ENCODE data around the gene ARL14EPL.

Gene ARL14EPL

GRCh38 chr5:116013936-116014335 is 18.3 kb upstream of the ARL14EPL start:
- Histone ChIP-seq H3K9ac (ENCODE audit: low read length) (no peak overlapping the region), H3K36me3 (ENCODE audit: insufficient read depth, low read length) (no peaks in the 10 kb centered on the region), H3K4me1 (ENCODE audit: insufficient read depth, low read length) (no peaks in the 10 kb centered on the region), H3K27me3 (ENCODE audit: control insufficient read depth in 1 of 2, insufficient read depth in 2 of 2, low read length in 2 of 2) (no peaks in the 10 kb centered on the region), H3K27ac (ENCODE audit: low read depth, low read length) (peak overlapping the region; percentile 25), H3K4me3 (ENCODE audit: low read depth in 1 of 2, low read length in 2 of 2) (no peak overlapping the region), H3K9me3 (ENCODE audit: low read length) (no peaks in the 10 kb centered on the region)

- no peaks in the 10 kb centered on the region for H3K36me3 ChIP-seq (ENCODE audit: insufficient read depth, low read length)
- no peak overlapping the region for H3K27ac ChIP-seq (ENCODE audit: low read depth, low read length)
- no peak overlapping the region for H3K4me3 ChIP-seq (ENCODE audit: low read depth in 1 of 2, low read length in 2 of 2)
- H3K9ac ChIP-seq (ENCODE audit: low read length), result no peak overlapping the region
- no peaks in the 10 kb centered on the region for H3K27me3 ChIP-seq (ENCODE audit: control insufficient read depth in 1 of 2, insufficient read depth in 2 of 2, low read length in 2 of 2)
- no peaks in the 10 kb centered on the region for H3K9me3 ChIP-seq (ENCODE audit: low read length)
- no peaks in the 10 kb centered on the region for H3K4me1 ChIP-seq (ENCODE audit: insufficient read depth, low read length)
Measured at GRCh38 chr5:116023619-116024018, 8.7 kb upstream of the ARL14EPL start.

- H3K27me3 ChIP-seq (ENCODE audit: control insufficient read depth in 1 of 2, insufficient read depth in 2 of 2, low read length in 2 of 2), result no peaks in the 10 kb centered on the region
- no peaks in the 10 kb centered on the region for H3K36me3 ChIP-seq (ENCODE audit: insufficient read depth, low read length)
- H3K9me3 ChIP-seq (ENCODE audit: low read length), result no peaks in the 10 kb centered on the region
- no peak overlapping the region for H3K27ac ChIP-seq (ENCODE audit: low read depth, low read length)
- no peaks in the 10 kb centered on the region for H3K4me1 ChIP-seq (ENCODE audit: insufficient read depth, low read length)
- H3K9ac ChIP-seq (ENCODE audit: low read length), result no peak overlapping the region
- no peak overlapping the region for H3K4me3 ChIP-seq (ENCODE audit: low read depth in 1 of 2, low read length in 2 of 2)
Measured at GRCh38 chr5:116025866-116026265, 6.4 kb upstream of the ARL14EPL start.

GRCh38 chr5:116032991-116033390 is 719 bp downstream of the ARL14EPL start:
- H3K4me3 ChIP-seq (ENCODE audit: low read depth in 1 of 2, low read length in 2 of 2), result no peak overlapping the region
- H3K27ac ChIP-seq (ENCODE audit: low read depth, low read length), result no peak overlapping the region
- no peaks in the 10 kb centered on the region for H3K27me3 ChIP-seq (ENCODE audit: control insufficient read depth in 1 of 2, insufficient read depth in 2 of 2, low read length in 2 of 2)
- no peaks in the 10 kb centered on the region for H3K9me3 ChIP-seq (ENCODE audit: low read length)
- H3K36me3 ChIP-seq (ENCODE audit: insufficient read depth, low read length), result no peaks in the 10 kb centered on the region
- no peaks in the 10 kb centered on the region for H3K4me1 ChIP-seq (ENCODE audit: insufficient read depth, low read length)
- H3K9ac ChIP-seq (ENCODE audit: low read length), result no peak overlapping the region

GRCh38 chr5:116035123-116035522 is 2.9 kb downstream of the ARL14EPL start:
- H3K9ac ChIP-seq (ENCODE audit: low read length), result no peak overlapping the region
- H3K36me3 ChIP-seq (ENCODE audit: insufficient read depth, low read length), result no peaks in the 10 kb centered on the region
- no peaks in the 10 kb centered on the region for H3K27me3 ChIP-seq (ENCODE audit: control insufficient read depth in 1 of 2, insufficient read depth in 2 of 2, low read length in 2 of 2)
- no peaks in the 10 kb centered on the region for H3K4me1 ChIP-seq (ENCODE audit: insufficient read depth, low read length)
- H3K4me3 ChIP-seq (ENCODE audit: low read depth in 1 of 2, low read length in 2 of 2), result no peak overlapping the region
- no peak overlapping the region for H3K27ac ChIP-seq (ENCODE audit: low read depth, low read length)
- H3K9me3 ChIP-seq (ENCODE audit: low read length), result no peaks in the 10 kb centered on the region

- Histone ChIP-seq H3K36me3 (ENCODE audit: insufficient read depth, low read length) (no peaks in the 10 kb centered on the region), H3K27me3 (ENCODE audit: control insufficient read depth in 1 of 2, insufficient read depth in 2 of 2, low read length in 2 of 2) (no peaks in the 10 kb centered on the region), H3K9me3 (ENCODE audit: low read length) (no peaks in the 10 kb centered on the region), H3K27ac (ENCODE audit: low read depth, low read length) (no peak overlapping the region), H3K4me1 (ENCODE audit: insufficient read depth, low read length) (no peaks in the 10 kb centered on the region), H3K4me3 (ENCODE audit: low read depth in 1 of 2, low read length in 2 of 2) (no peak overlapping the region), H3K9ac (ENCODE audit: low read length) (no peak overlapping the region)
Measured at GRCh38 chr5:116037236-116037822, 5.1 kb downstream of the ARL14EPL start.

- no peak overlapping the region for H3K27ac ChIP-seq (ENCODE audit: low read depth, low read length)
- H3K4me3 ChIP-seq (ENCODE audit: low read depth in 1 of 2, low read length in 2 of 2), result no peak overlapping the region
- no peaks in the 10 kb centered on the region for H3K36me3 ChIP-seq (ENCODE audit: insufficient read depth, low read length)
- no peak overlapping the region for H3K9ac ChIP-seq (ENCODE audit: low read length)
- H3K9me3 ChIP-seq (ENCODE audit: low read length), result no peaks in the 10 kb centered on the region
- no peaks in the 10 kb centered on the region for H3K27me3 ChIP-seq (ENCODE audit: control insufficient read depth in 1 of 2, insufficient read depth in 2 of 2, low read length in 2 of 2)
- H3K4me1 ChIP-seq (ENCODE audit: insufficient read depth, low read length), result no peaks in the 10 kb centered on the region
Measured at GRCh38 chr5:116038817-116039216, 6.5 kb downstream of the ARL14EPL start.

- no peaks in the 10 kb centered on the region for H3K36me3 ChIP-seq (ENCODE audit: insufficient read depth, low read length)
- no peaks in the 10 kb centered on the region for H3K27me3 ChIP-seq (ENCODE audit: control insufficient read depth in 1 of 2, insufficient read depth in 2 of 2, low read length in 2 of 2)
- no peak overlapping the region for H3K4me3 ChIP-seq (ENCODE audit: low read depth in 1 of 2, low read length in 2 of 2)
- no peak overlapping the region for H3K27ac ChIP-seq (ENCODE audit: low read depth, low read length)
- H3K4me1 ChIP-seq (ENCODE audit: insufficient read depth, low read length), result no peaks in the 10 kb centered on the region
- no peak overlapping the region for H3K9ac ChIP-seq (ENCODE audit: low read length)
- H3K9me3 ChIP-seq (ENCODE audit: low read length), result no peaks in the 10 kb centered on the region
Measured at GRCh38 chr5:116042375-116042774, 10.1 kb downstream of the ARL14EPL start.

- Histone ChIP-seq H3K27me3 (ENCODE audit: control insufficient read depth in 1 of 2, insufficient read depth in 2 of 2, low read length in 2 of 2) (no peaks in the 10 kb centered on the region), H3K27ac (ENCODE audit: low read depth, low read length) (no peak overlapping the region), H3K9ac (ENCODE audit: low read length) (no peak overlapping the region), H3K36me3 (ENCODE audit: insufficient read depth, low read length) (no peaks in the 10 kb centered on the region), H3K9me3 (ENCODE audit: low read length) (no peaks in the 10 kb centered on the region), H3K4me1 (ENCODE audit: insufficient read depth, low read length) (no peaks in the 10 kb centered on the region), H3K4me3 (ENCODE audit: low read depth in 1 of 2, low read length in 2 of 2) (no peak overlapping the region)
Measured at GRCh38 chr5:116044073-116044472, 11.8 kb downstream of the ARL14EPL start.

GRCh38 chr5:116045821-116046220 is 13.5 kb downstream of the ARL14EPL start:
- Histone ChIP-seq H3K9me3 (ENCODE audit: low read length) (no peaks in the 10 kb centered on the region), H3K4me3 (ENCODE audit: low read depth in 1 of 2, low read length in 2 of 2) (no peak overlapping the region), H3K9ac (ENCODE audit: low read length) (no peak overlapping the region), H3K27ac (ENCODE audit: low read depth, low read length) (no peak overlapping the region), H3K4me1 (ENCODE audit: insufficient read depth, low read length) (no peaks in the 10 kb centered on the region), H3K36me3 (ENCODE audit: insufficient read depth, low read length) (no peaks in the 10 kb centered on the region), H3K27me3 (ENCODE audit: control insufficient read depth in 1 of 2, insufficient read depth in 2 of 2, low read length in 2 of 2) (no peaks in the 10 kb centered on the region)

GRCh38 chr5:116046261-116046660 is 14.0 kb downstream of the ARL14EPL start:
- Histone ChIP-seq H3K4me1 (ENCODE audit: insufficient read depth, low read length) (no peaks in the 10 kb centered on the region), H3K36me3 (ENCODE audit: insufficient read depth, low read length) (no peaks in the 10 kb centered on the region), H3K27me3 (ENCODE audit: control insufficient read depth in 1 of 2, insufficient read depth in 2 of 2, low read length in 2 of 2) (no peaks in the 10 kb centered on the region)

GRCh38 chr5:116046823-116047222 is 14.6 kb downstream of the ARL14EPL start:
- H3K36me3 ChIP-seq (ENCODE audit: insufficient read depth, low read length), result no peaks in the 10 kb centered on the region
- H3K27me3 ChIP-seq (ENCODE audit: control insufficient read depth in 1 of 2, insufficient read depth in 2 of 2, low read length in 2 of 2), result no peaks in the 10 kb centered on the region
- no peak overlapping the region for H3K4me3 ChIP-seq (ENCODE audit: low read depth in 1 of 2, low read length in 2 of 2)
- no peak overlapping the region for H3K9ac ChIP-seq (ENCODE audit: low read length)
- H3K9me3 ChIP-seq (ENCODE audit: low read length), result no peaks in the 10 kb centered on the region
- H3K27ac ChIP-seq (ENCODE audit: low read depth, low read length), result no peak overlapping the region
- no peaks in the 10 kb centered on the region for H3K4me1 ChIP-seq (ENCODE audit: insufficient read depth, low read length)

More at GRCh38 chr5:116046261-116046660, 14.0 kb downstream of the ARL14EPL start:
- no peak overlapping the region for H3K4me3 ChIP-seq (ENCODE audit: low read depth in 1 of 2, low read length in 2 of 2)
- no peak overlapping the region for H3K9ac ChIP-seq (ENCODE audit: low read length)
- no peak overlapping the region for H3K27ac ChIP-seq (ENCODE audit: low read depth, low read length)
- H3K9me3 ChIP-seq (ENCODE audit: low read length), result no peaks in the 10 kb centered on the region
